ENCODE results near the gene NANOG. TPM values are rescaled to one million over a fixed set of nuclear protein-coding genes. Genes with fewer than 3 reads are reported as not detected.
"Not testable (repeated sequence)": the region's sequence is repeated elsewhere in the genome, so short reads cannot be mapped to it uniquely, and the experiment has no call there.

Gene NANOG
- total RNA-seq: not detected

GRCh38 chr12:7788884-7789528, at the start of gene NANOG:
Gene NANOG (plus strand): TSS chr12:7789402. CDS start chr12:7789615, 213 bp downstream.
- not testable (repeated sequence) for DNase-seq

GRCh38 chr12:7747246-7747645, 42.0 kb upstream of the NANOG start, which contains the start of gene CLEC4C:
Gene CLEC4C (minus strand): TSS chr12:7747375. CDS start chr12:7747348, 27 bp downstream.
- no peak for DNase-seq

- DNase-seq: no peak
These were observed 40.4 kb upstream of the NANOG start for GRCh38 chr12:7748852-7749251.

- DNase-seq: no peak
These were observed 39.8 kb upstream of the NANOG start for GRCh38 chr12:7749442-7749841.

- no peak for DNase-seq
These were observed 38.9 kb upstream of the NANOG start for GRCh38 chr12:7750350-7750749.

- DNase-seq: no peak
These were observed 37.8 kb upstream of the NANOG start for GRCh38 chr12:7751394-7751793.

- DNase-seq: not testable (repeated sequence)
These were observed 37.0 kb upstream of the NANOG start for GRCh38 chr12:7751941-7752922.

- not testable (repeated sequence) for DNase-seq
These were observed 33.5 kb upstream of the NANOG start for GRCh38 chr12:7755668-7756067.

- DNase-seq: no peak
These were observed 32.2 kb upstream of the NANOG start for GRCh38 chr12:7756993-7757392.

GRCh38 chr12:7758766-7759140, 30.4 kb upstream of the NANOG start:
- DNase-seq: no peak

- DNase-seq: no peak
These were observed 19.2 kb upstream of the NANOG start for GRCh38 chr12:7769999-7770398.

- DNase-seq: no peak
These were observed 7.9 kb upstream of the NANOG start for GRCh38 chr12:7781274-7781673.

GRCh38 chr12:7782055-7782454, 7.1 kb upstream of the NANOG start:
- no peak for DNase-seq

- DNase-seq: not testable (repeated sequence)
These were observed 5.8 kb upstream of the NANOG start for GRCh38 chr12:7783433-7783832.

GRCh38 chr12:7784701-7785100, 4.5 kb upstream of the NANOG start:
- no peak for DNase-seq

- DNase-seq: no peak
These were observed 1.5 kb upstream of the NANOG start for GRCh38 chr12:7787574-7788293.

GRCh38 chr12:7788294-7788660, 925 bp upstream of the NANOG start:
- DNase-seq: no peak

GRCh38 chr12:7793211-7793610, 4.0 kb downstream of the NANOG start:
- DNase-seq: no peak

- not testable (repeated sequence) for DNase-seq
These were observed 8.1 kb downstream of the NANOG start for GRCh38 chr12:7797269-7797668.

GRCh38 chr12:7797698-7798398, 8.6 kb downstream of the NANOG start:
- DNase-seq: no peak

- not testable (repeated sequence) for DNase-seq
These were observed 9.6 kb downstream of the NANOG start for GRCh38 chr12:7798750-7799308.

GRCh38 chr12:7801460-7801859, 12.3 kb downstream of the NANOG start:
- DNase-seq: no peak

Measured in effector CD4-positive, alpha-beta T cell (primary cell).